Measurements from ENCODE around the gene IRF2. TPM values are rescaled to one million over a fixed set of nuclear protein-coding genes. Genes with fewer than 3 reads are reported as not detected.

IRF2 gene
- total RNA-seq, 2 experiments from 2014 or later, result 11.4 to 14.9 TPM

DNA sequence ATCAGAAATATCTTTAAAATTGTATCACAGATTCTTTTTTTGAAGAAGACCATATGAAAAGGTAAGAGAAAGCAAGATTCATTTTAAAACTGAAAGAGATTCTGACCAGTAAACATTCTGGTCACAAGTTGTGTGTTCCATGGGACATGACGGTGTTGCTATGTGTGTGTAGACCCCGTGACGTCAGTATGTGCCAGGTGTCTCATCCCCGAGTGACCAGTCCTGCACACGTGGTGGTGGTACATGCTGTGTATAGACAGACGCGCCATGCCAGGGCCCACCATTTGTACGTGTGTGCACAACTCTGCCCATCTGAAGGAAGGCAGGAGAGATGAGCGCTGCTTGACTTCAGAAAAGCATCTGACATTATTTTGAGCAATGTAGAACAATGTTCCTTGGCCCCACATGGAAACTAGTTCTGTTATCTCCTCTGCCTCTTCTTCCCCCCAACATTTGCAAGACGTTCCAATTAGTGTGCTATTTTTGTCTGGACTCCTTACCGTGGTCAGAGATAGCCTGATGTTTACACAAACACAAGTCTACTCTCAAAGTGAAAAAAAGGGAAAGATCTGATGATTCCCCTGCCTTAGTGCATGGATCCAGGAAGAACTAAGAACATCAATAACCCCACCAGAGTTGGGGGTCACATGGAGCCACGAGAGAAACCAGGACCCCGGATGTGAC lies 51.2 kb downstream of the IRF2 start:
- peaks cover 86% of the 10 kb centered on the region for H3K4me1 Mint-ChIP-seq (ENCODE audit: low read depth)
- no peaks in the 10 kb centered on the region for H3K27me3 Mint-ChIP-seq
- no peak overlapping the region for H3K4me3 Mint-ChIP-seq
- TF ChIP-seq, protein P1, sequence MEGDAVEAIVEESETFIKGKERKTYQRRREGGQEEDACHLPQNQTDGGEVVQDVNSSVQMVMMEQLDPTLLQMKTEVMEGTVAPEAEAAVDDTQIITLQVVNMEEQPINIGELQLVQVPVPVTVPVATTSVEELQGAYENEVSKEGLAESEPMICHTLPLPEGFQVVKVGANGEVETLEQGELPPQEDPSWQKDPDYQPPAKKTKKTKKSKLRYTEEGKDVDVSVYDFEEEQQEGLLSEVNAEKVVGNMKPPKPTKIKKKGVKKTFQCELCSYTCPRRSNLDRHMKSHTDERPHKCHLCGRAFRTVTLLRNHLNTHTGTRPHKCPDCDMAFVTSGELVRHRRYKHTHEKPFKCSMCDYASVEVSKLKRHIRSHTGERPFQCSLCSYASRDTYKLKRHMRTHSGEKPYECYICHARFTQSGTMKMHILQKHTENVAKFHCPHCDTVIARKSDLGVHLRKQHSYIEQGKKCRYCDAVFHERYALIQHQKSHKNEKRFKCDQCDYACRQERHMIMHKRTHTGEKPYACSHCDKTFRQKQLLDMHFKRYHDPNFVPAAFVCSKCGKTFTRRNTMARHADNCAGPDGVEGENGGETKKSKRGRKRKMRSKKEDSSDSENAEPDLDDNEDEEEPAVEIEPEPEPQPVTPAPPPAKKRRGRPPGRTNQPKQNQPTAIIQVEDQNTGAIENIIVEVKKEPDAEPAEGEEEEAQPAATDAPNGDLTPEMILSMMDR (IDR thresholded peaks at IDR 0.05), result no peak
- H3K27me3 ChIP-seq (ENCODE audit: control insufficient read depth in 1 of 2, insufficient read depth in 2 of 2, low read length in 2 of 2), result no peaks in the 10 kb centered on the region
- H3K9me3 Mint-ChIP-seq, result no peaks in the 10 kb centered on the region
- H3K36me3 ChIP-seq (ENCODE audit: insufficient read depth, low read length), result peaks cover 56% of the 10 kb centered on the region
- no peaks in the 10 kb centered on the region for H3K9me3 ChIP-seq (ENCODE audit: control insufficient read depth in 1 of 2, insufficient read depth in 1 of 2, low read length in 2 of 2)
- peaks cover 41% of the 10 kb centered on the region for H3K4me1 ChIP-seq (ENCODE audit: insufficient read depth, low read length)
- ATAC-seq (ENCODE audit: poor library complexity) (no peak), DNase-seq (no peak)
- H3K27ac ChIP-seq (ENCODE audit: low read depth in 1 of 2, low read length in 2 of 2), result no peak overlapping the region
- peaks cover 97% of the 10 kb centered on the region for H3K36me3 Mint-ChIP-seq (ENCODE audit: low read depth)
- intact Hi-C loops (cut with DNase I, micrococcal nuclease), result loop anchor here in 1 of 2 experiments (5.0 kb wide), 1 partner anchor 114 kb away; no protein-coding TSS in a partner anchor
- ChIA-PET CTCF (no interaction called here), POLR2A (no interaction called here)
- H3K4me3 ChIP-seq (ENCODE audit: low read length), result no peak overlapping the region
- peak overlapping the region; percentile 60 for H3K27ac Mint-ChIP-seq

DNA sequence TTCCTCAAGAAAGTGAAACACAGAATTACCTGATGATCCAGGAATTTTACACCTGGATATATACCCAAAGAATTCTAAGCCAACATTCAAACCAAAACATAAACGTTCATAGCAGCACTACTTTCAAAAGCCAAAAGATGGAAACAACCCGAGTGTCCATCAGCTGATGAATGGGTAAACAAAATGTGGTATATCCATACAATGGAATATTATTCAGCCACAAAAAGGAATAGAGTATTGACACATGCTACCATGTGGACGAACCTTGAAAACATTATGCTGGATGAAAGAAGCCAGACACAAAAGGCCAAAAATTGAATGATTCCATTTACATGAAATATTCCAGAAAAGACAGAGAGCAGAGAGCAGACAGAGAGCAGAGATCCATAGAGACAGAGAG lies 52.0 kb downstream of the IRF2 start:
- POLR2A ChIA-PET, result no interaction called here
- H3K27ac Mint-ChIP-seq, result peak overlapping the region; percentile 92

DNA sequence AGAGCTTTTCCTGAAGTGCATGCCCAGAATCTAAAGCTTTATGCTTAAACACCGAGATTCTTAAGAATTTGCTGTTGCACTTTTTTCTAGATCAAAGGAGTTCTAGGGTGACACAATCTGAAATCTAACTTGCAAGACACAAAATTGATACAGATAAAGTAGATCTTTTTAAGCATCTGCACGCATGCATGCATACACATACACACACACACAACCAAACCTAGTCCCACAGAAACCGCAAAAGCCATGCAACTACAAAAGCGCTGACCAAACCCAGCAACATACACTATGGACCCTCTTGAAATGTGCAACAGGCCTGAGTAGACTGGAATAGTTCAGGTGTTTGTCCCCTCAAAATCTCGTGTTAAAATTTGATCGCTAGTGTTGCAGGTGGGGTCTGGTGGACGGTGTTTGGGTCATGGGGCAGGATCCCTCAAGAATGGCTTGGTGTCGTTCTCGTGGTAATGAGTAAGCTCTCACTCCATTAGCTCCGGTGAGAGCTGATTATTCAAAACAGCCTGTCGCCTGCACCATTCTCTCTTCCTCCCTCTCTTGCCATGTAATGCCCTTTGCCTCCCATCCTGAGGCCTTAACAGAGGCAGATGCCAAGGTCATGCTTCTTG lies 52.7 kb downstream of the IRF2 start:
- POLR2A ChIA-PET, result interaction anchor here (0.7 to 2.6 kb wide), 5 partner anchors 11 to 113 kb away, joined by 3 to 9 read pairs (median 5); partner anchors contain the start of gene IRF2
- no peak for ATAC-seq (ENCODE audit: poor library complexity)
- Mint-ChIP-seq H3K4me1 (ENCODE audit: low read depth) (peaks cover 82% of the 10 kb centered on the region), H3K36me3 (ENCODE audit: low read depth) (peaks cover 93% of the 10 kb centered on the region), H3K27me3 (no peaks in the 10 kb centered on the region), H3K4me3 (peak overlapping the region; percentile 77), H3K27ac (peak overlapping the region; percentile 92), H3K9me3 (no peaks in the 10 kb centered on the region)
- CTCF ChIA-PET, result interaction anchor here (1.5 to 1.6 kb wide), 2 partner anchors 15 to 114 kb away, joined by 4 to 6 read pairs; no protein-coding TSS in a partner anchor
- H3K27ac ChIP-seq (ENCODE audit: low read depth in 1 of 2, low read length in 2 of 2), result peak overlapping the region in 1 of 2 donors; percentile 43
- peak in 3 of 14 experiments; percentile 19 to 28 (median 24) for DNase-seq
- peak overlapping the region; percentile 12 for H3K4me3 ChIP-seq (ENCODE audit: low read length)
- H3K27me3 ChIP-seq (ENCODE audit: control insufficient read depth in 1 of 2, insufficient read depth in 2 of 2, low read length in 2 of 2), result no peaks in the 10 kb centered on the region
- TF ChIP-seq, protein P1 (IDR thresholded peaks at IDR 0.05), result no peak
- peaks cover 49% of the 10 kb centered on the region for H3K36me3 ChIP-seq (ENCODE audit: insufficient read depth, low read length)
- intact Hi-C loops (cut with DNase I, micrococcal nuclease), result loop anchor here in 1 of 2 experiments (5.0 kb wide), 1 partner anchor 116 kb away; no protein-coding TSS in a partner anchor
- peaks cover 54% of the 10 kb centered on the region for H3K4me1 ChIP-seq (ENCODE audit: insufficient read depth, low read length)
- H3K9me3 ChIP-seq (ENCODE audit: control insufficient read depth in 1 of 2, insufficient read depth in 1 of 2, low read length in 2 of 2), result no peaks in the 10 kb centered on the region

More for the DNA sequence above, 52.0 kb downstream of the IRF2 start:
- no peak overlapping the region for H3K4me3 ChIP-seq (ENCODE audit: low read length)
- no peaks in the 10 kb centered on the region for H3K9me3 ChIP-seq (ENCODE audit: control insufficient read depth in 1 of 2, insufficient read depth in 1 of 2, low read length in 2 of 2)
- peak overlapping the region in 1 of 2 donors; percentile 43 for H3K27ac ChIP-seq (ENCODE audit: low read depth in 1 of 2, low read length in 2 of 2)
- peaks cover 86% of the 10 kb centered on the region for H3K4me1 Mint-ChIP-seq (ENCODE audit: low read depth)
- H3K9me3 Mint-ChIP-seq, result no peaks in the 10 kb centered on the region
- H3K36me3 Mint-ChIP-seq (ENCODE audit: low read depth), result peaks cover 97% of the 10 kb centered on the region
- ATAC-seq (ENCODE audit: poor library complexity), result no peak
- peaks cover 48% of the 10 kb centered on the region for H3K4me1 ChIP-seq (ENCODE audit: insufficient read depth, low read length)
- no peak for DNase-seq
- intact Hi-C loops (cut with DNase I, micrococcal nuclease), result loop anchor here in 1 of 2 experiments (5.0 kb wide), 1 partner anchor 115 kb away; no protein-coding TSS in a partner anchor
- TF ChIP-seq, protein P1 (IDR thresholded peaks at IDR 0.05), result no peak
- H3K27me3 ChIP-seq (ENCODE audit: control insufficient read depth in 1 of 2, insufficient read depth in 2 of 2, low read length in 2 of 2), result no peaks in the 10 kb centered on the region
- no peak overlapping the region for H3K4me3 Mint-ChIP-seq
- CTCF ChIA-PET, result no interaction called here
- no peaks in the 10 kb centered on the region for H3K27me3 Mint-ChIP-seq
- H3K36me3 ChIP-seq (ENCODE audit: insufficient read depth, low read length), result peaks cover 56% of the 10 kb centered on the region
